ENCODE data around the gene GRAP2.
"Not testable (repeated sequence)": the region's sequence is repeated elsewhere in the genome, so short reads cannot be mapped to it uniquely, and the experiment has no call there.

Gene GRAP2

DNA sequence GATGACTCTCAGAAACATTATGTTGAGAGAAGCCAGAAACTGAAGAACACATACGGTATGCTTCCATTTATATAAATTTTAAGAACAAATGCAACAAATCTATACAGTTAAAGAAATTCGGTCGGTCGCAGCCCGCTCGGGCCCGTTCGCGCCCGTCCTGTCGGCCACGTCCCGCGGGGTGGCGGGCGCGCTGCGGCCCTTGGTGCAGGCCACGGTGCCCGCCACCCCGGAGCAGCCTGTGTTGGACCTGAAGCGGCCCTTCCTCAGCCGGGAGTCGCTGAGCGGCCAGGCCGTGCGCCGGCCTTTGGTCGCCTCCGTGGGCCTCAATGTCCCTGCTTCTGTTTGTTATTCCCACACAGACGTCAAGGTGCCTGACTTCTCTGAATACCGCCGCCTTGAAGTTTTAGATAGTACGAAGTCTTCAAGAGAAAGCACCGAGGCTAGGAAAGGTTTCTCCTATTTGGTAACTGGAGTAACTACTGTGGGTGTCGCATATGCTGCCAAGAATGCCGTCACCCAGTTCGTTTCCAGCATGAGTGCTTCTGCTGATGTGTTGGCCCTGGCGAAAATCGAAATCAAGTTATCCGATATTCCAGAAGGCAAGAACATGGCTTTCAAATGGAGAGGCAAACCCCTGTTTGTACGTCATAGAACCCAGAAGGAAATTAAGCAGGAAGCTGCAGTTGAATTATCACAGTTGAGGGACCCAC, 25.6 kb upstream of the GRAP2 start:
- H3K4me3 ChIP-seq (ENCODE audit: low read depth, low read length); H3K9ac ChIP-seq (ENCODE audit: low read length); H3K36me3 ChIP-seq (ENCODE audit: control insufficient read depth, insufficient read depth, low read length); H3K27me3 ChIP-seq (ENCODE audit: control insufficient read depth, insufficient read depth, low read length); H3K9me3 ChIP-seq (ENCODE audit: control insufficient read depth, insufficient read depth, low read depth, low read length); H3K4me1 ChIP-seq (ENCODE audit: control insufficient read depth, insufficient read depth, low read length); H3K27ac ChIP-seq (ENCODE audit: low read depth, low read length): not testable (repeated sequence)

DNA sequence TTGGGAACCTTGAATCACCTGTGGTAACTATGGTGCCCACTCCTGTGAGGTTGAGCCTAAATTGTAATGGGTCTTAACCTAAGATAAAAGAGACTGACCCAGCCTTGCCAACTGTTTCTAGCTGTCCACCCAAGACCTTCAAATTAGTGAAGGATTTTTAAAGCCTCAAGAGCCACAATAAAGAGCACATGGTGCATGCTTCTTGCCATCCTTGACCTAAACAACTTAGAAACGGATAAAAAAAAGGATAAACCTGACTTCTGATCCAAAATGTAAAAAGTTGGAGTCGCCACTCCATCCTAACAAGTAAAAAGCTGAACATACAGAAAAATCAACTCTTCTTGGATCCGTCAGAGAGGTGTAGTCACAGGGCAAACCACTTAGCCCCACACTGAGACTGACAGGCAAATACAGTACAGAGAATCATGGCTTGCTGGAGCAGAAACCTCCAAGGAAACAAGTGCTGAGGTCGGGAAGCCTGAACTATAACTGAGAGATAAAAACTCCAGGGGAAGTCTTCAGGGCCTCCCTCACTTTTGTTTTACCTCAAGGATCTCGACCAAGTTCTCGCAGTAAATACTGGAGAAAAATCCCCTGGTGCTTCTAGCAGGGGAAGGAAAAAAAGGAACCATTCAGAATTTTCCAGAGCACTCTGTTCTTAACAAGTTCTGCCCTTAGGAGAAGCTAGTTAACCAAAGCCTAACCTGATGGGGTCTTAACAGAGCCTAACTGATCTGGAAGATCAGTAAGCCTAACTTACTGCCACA, 23.6 kb upstream of the GRAP2 start:
- no peaks in the 10 kb centered on the region for H3K4me1 ChIP-seq (ENCODE audit: control insufficient read depth, insufficient read depth, low read length)
- no peak overlapping the region for H3K9ac ChIP-seq (ENCODE audit: low read length)
- no peaks in the 10 kb centered on the region for H3K36me3 ChIP-seq (ENCODE audit: control insufficient read depth, insufficient read depth, low read length)
- no peaks in the 10 kb centered on the region for H3K9me3 ChIP-seq (ENCODE audit: control insufficient read depth, insufficient read depth, low read depth, low read length)
- no peak overlapping the region for H3K4me3 ChIP-seq (ENCODE audit: low read depth, low read length)
- H3K27ac ChIP-seq (ENCODE audit: low read depth, low read length): no peak overlapping the region
- H3K27me3 ChIP-seq (ENCODE audit: control insufficient read depth, insufficient read depth, low read length): no peaks in the 10 kb centered on the region; the same call in 1 of the 2 replicates

DNA sequence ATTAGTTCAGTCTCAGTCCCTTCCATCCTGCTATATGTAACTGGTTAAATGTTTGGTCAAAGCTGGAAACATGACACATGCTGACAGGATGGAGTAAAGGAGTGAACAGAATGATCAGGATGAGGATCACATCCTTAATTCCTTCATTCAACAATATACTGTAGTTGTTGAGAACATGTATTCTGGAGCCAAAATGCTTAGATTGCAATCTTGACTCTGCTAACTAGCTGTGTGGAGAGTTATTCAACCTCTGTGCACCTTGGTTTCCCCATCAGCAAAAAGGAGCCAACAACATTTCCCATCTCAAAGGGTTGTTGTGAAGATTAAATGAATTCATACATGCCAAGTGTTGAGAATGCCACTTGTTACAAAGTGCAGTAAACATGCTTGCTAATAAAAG, 20.2 kb upstream of the GRAP2 start:
- Histone ChIP-seq H3K4me1 (ENCODE audit: control insufficient read depth, insufficient read depth, low read length) (no peaks in the 10 kb centered on the region), H3K27ac (ENCODE audit: low read depth, low read length) (no peak overlapping the region), H3K4me3 (ENCODE audit: low read depth, low read length) (no peak overlapping the region), H3K36me3 (ENCODE audit: control insufficient read depth, insufficient read depth, low read length) (no peaks in the 10 kb centered on the region), H3K9me3 (ENCODE audit: control insufficient read depth, insufficient read depth, low read depth, low read length) (no peaks in the 10 kb centered on the region), H3K27me3 (ENCODE audit: control insufficient read depth, insufficient read depth, low read length) (no peaks in the 10 kb centered on the region; the same call in 1 of the 2 replicates), H3K9ac (ENCODE audit: low read length) (no peak overlapping the region)

DNA sequence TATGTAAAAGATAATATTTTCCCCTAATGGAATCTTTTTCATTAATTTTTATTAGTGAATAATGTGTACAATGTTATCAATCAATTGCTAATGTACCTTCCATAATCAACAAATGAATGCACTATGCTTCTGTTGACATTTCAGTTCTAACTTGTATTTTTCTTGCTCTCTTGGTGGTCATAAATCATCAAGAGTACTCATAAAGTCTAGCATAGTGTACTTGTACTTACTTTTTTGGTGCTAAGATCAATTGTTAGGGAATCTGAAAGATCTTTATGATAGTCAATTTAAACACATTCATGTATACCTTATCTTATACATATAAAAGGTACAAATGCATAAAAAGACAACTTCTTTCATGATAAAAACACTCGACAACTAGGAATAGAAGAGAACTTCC, 17.8 kb upstream of the GRAP2 start:
- Histone ChIP-seq H3K27me3 (ENCODE audit: control insufficient read depth, insufficient read depth, low read length) (no peaks in the 10 kb centered on the region; the same call in 1 of the 2 replicates), H3K36me3 (ENCODE audit: control insufficient read depth, insufficient read depth, low read length) (no peaks in the 10 kb centered on the region), H3K9me3 (ENCODE audit: control insufficient read depth, insufficient read depth, low read depth, low read length) (no peaks in the 10 kb centered on the region), H3K4me3 (ENCODE audit: low read depth, low read length) (no peak overlapping the region), H3K9ac (ENCODE audit: low read length) (no peak overlapping the region), H3K4me1 (ENCODE audit: control insufficient read depth, insufficient read depth, low read length) (no peaks in the 10 kb centered on the region), H3K27ac (ENCODE audit: low read depth, low read length) (no peak overlapping the region)

DNA sequence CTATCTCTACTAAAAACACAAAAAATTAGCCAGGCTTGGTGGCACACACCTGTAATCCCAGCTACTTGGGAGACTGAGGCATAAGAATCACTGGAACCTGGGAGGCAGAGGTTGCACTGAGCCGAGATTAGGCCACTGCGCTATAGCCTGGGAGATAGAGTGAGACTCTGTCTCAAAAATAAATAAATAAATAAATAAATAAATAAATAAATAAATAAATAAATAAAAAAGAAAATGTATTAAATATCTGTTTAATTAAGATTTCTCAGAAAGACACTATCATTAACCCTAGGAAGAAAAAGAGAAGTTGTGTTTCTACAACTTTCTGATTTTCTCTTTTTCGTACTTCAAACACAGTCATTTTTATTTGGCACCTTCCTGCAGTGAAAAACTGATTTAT, 11.0 kb upstream of the GRAP2 start:
- not testable (repeated sequence) for H3K9me3 ChIP-seq (ENCODE audit: control insufficient read depth, insufficient read depth, low read depth, low read length); H3K4me3 ChIP-seq (ENCODE audit: low read depth, low read length); H3K4me1 ChIP-seq (ENCODE audit: control insufficient read depth, insufficient read depth, low read length); H3K27me3 ChIP-seq (ENCODE audit: control insufficient read depth, insufficient read depth, low read length); H3K27ac ChIP-seq (ENCODE audit: low read depth, low read length); H3K36me3 ChIP-seq (ENCODE audit: control insufficient read depth, insufficient read depth, low read length); H3K9ac ChIP-seq (ENCODE audit: low read length)

DNA sequence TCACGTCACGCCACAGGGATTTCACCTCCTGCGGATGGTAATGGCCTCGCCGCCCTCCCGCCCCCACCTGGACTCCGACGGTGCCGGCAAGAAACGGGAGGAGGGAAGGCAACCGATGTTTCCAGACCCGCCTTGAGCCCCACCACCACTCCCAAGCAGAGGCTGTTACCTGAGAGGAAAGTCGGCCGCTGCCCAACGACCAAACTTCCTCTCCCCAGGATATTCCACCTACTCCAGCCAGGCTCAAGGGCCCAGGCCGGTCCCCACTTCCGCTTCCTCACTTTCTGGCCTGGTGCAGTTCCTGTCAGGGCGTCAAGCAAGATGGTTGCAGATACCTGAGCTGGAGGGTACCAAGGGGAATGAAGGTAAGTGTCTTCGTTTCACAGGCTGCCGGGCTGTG, 7.4 kb upstream of the GRAP2 start, which contains the start of gene ENTHD1:
Gene ENTHD1 (minus strand): TSS at position 235 of the 400 bp plus-strand sequence. CDS start 6,012 bp downstream, outside the sequence.
- Histone ChIP-seq H3K36me3 (ENCODE audit: control insufficient read depth, insufficient read depth, low read length) (no peaks in the 10 kb centered on the region), H3K9ac (ENCODE audit: low read length) (no peak within 1 kb of the TSS), H3K27me3 (ENCODE audit: control insufficient read depth, insufficient read depth, low read length) (no peaks in the 10 kb centered on the region), H3K4me3 (ENCODE audit: low read depth, low read length) (no peak within 1 kb of the TSS), H3K4me1 (ENCODE audit: control insufficient read depth, insufficient read depth, low read length) (peaks cover 4% of the 10 kb centered on the region; the same call in 1 of the 2 replicates), H3K27ac (ENCODE audit: low read depth, low read length) (no peak within 1 kb of the TSS), H3K9me3 (ENCODE audit: control insufficient read depth, insufficient read depth, low read depth, low read length) (no peaks in the 10 kb centered on the region)

DNA sequence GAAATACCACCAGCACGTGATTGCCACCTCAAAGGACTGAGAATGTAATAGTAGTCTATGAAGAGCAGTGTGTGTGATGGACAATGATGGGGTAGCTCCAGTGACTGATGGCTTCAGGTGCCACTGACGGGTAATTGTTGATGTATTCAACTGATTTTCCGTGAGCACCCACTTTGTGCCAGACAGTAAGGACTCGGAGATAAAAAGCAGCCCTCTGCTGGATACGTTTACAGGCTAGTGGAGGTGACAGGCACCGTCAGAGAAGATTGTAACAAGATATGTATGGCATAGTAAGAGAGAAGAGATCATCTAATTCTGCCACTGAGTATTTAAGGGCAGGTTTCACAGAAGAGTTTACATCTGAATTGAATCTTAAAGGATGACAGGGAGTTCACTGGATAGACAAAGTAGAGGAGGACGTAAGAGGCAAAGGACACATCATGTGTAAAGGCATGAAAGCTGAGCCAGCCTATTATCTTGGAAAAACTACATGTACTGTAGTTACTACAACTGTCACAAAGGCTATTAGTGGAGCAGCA, 6.3 kb upstream of the GRAP2 start:
- no peak overlapping the region for H3K4me3 ChIP-seq (ENCODE audit: low read depth, low read length)
- peaks cover 4% of the 10 kb centered on the region; the same call in 1 of the 2 replicates for H3K4me1 ChIP-seq (ENCODE audit: control insufficient read depth, insufficient read depth, low read length)
- H3K27me3 ChIP-seq (ENCODE audit: control insufficient read depth, insufficient read depth, low read length): no peaks in the 10 kb centered on the region
- no peaks in the 10 kb centered on the region for H3K36me3 ChIP-seq (ENCODE audit: control insufficient read depth, insufficient read depth, low read length)
- no peaks in the 10 kb centered on the region for H3K9me3 ChIP-seq (ENCODE audit: control insufficient read depth, insufficient read depth, low read depth, low read length)
- no peak overlapping the region for H3K9ac ChIP-seq (ENCODE audit: low read length)
- H3K27ac ChIP-seq (ENCODE audit: low read depth, low read length): no peak overlapping the region

DNA sequence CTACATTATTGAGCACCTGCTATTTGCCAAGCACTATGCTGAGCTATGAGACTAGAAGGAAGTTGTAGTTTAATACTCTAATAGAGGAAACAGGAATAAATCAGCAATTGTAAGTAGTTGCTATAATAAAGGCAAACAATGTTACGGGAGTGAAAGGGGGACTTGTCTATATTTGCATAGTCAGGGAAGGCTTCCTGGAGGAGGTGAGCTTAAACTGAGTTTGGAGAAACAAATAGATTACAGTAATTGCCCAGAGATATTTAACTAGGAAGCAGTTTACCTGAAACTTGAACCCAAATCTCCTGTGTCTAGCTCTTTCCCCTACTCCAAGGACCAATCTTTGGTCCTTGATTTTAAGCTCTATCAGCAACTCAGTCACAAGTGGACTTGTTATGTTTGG, 5.2 kb upstream of the GRAP2 start:
- Histone ChIP-seq H3K9ac (ENCODE audit: low read length) (no peak overlapping the region), H3K27ac (ENCODE audit: low read depth, low read length) (no peak overlapping the region), H3K4me1 (ENCODE audit: control insufficient read depth, insufficient read depth, low read length) (peaks cover 4% of the 10 kb centered on the region; the same call in 1 of the 2 replicates), H3K27me3 (ENCODE audit: control insufficient read depth, insufficient read depth, low read length) (no peaks in the 10 kb centered on the region; the same call in 1 of the 2 replicates), H3K4me3 (ENCODE audit: low read depth, low read length) (no peak overlapping the region), H3K36me3 (ENCODE audit: control insufficient read depth, insufficient read depth, low read length) (no peaks in the 10 kb centered on the region), H3K9me3 (ENCODE audit: control insufficient read depth, insufficient read depth, low read depth, low read length) (no peaks in the 10 kb centered on the region)

DNA sequence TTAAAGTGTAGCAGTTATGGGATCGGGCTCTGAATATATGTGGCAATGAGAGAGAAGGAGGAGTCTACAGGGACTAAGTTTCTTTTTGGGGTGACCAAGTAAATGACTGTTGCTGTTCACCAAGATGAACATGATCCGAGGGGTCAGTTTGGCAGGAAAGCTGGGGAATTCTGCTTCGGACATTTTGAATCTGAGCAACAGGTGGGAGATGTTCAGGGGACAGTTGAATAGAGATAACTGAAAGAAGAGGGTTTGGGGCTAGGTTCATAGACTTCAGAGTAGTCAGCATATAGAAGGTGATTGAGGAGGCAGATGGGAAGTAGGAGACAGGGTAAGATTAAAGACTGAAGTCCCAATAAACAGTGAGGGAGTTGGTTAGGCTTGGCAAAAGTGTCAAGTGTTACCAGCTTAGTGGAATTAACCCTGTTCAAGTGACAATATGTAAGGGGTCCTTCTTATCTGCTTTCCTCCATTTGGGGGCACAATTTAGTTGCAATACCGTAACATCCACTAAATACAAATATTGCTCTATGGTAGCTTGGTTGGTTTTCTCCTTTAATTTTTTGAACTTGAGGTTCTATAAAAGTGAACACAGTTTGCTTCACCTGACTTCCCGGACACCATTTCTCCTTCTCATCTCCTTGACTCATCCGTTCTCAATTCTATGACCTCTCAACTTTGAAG, 4.4 kb upstream of the GRAP2 start:
- Histone ChIP-seq H3K4me3 (ENCODE audit: low read depth, low read length) (no peak overlapping the region), H3K27me3 (ENCODE audit: control insufficient read depth, insufficient read depth, low read length) (peaks cover 4% of the 10 kb centered on the region; the same call in 1 of the 2 replicates), H3K36me3 (ENCODE audit: control insufficient read depth, insufficient read depth, low read length) (no peaks in the 10 kb centered on the region)

DNA sequence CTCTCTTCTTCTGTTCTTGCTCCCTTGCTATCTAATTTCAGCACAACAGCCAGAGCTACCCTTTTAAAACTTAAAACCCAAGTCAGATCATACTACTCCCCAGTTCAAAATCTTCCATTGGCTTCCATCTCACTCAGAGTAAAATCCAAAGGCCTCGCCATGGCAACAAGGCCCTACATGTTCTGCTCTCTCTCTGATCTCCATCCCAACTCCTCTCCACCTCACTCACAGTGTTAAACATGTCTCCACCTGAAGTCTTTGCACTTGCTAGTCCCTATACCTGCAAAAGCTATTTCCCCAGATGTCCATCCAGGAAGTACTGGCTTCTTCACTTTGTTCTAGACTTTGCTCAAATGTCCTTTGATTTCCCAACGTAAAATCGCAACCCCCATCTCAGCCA, 3.0 kb upstream of the GRAP2 start:
- H3K4me1 ChIP-seq (ENCODE audit: control insufficient read depth, insufficient read depth, low read length): peaks cover 4% of the 10 kb centered on the region; the same call in 1 of the 2 replicates
- H3K27ac ChIP-seq (ENCODE audit: low read depth, low read length): no peak overlapping the region
- H3K4me3 ChIP-seq (ENCODE audit: low read depth, low read length): no peak overlapping the region
- no peak overlapping the region for H3K9ac ChIP-seq (ENCODE audit: low read length)
- no peaks in the 10 kb centered on the region for H3K9me3 ChIP-seq (ENCODE audit: control insufficient read depth, insufficient read depth, low read depth, low read length)
- H3K27me3 ChIP-seq (ENCODE audit: control insufficient read depth, insufficient read depth, low read length): peaks cover 4% of the 10 kb centered on the region; the same call in 1 of the 2 replicates
- H3K36me3 ChIP-seq (ENCODE audit: control insufficient read depth, insufficient read depth, low read length): no peaks in the 10 kb centered on the region

More for the DNA sequence above, 4.4 kb upstream of the GRAP2 start:
- H3K9me3 ChIP-seq (ENCODE audit: control insufficient read depth, insufficient read depth, low read depth, low read length): no peaks in the 10 kb centered on the region
- peaks cover 4% of the 10 kb centered on the region; the same call in 1 of the 2 replicates for H3K4me1 ChIP-seq (ENCODE audit: control insufficient read depth, insufficient read depth, low read length)
- H3K27ac ChIP-seq (ENCODE audit: low read depth, low read length): no peak overlapping the region
- H3K9ac ChIP-seq (ENCODE audit: low read length): no peak overlapping the region

All from HUES6 (cell line).